GM12878 (cell line): ENCODE results near the gene CARHSP1. TPM values are rescaled to one million over a fixed set of nuclear protein-coding genes. Genes with fewer than 3 reads are reported as not detected.

ENCODE experiments used
- ATAC-seq: fragments of 200-7000 bp; cut with Tn5 transposase; 3 replicates; pipeline ENCODE4 v1.9.1; 2020; ENCODE audit warnings: mild to moderate bottlenecking, moderate library complexity
- BruUV-seq: library from RNA; stranded (reverse); fragments of 400-500 nt; replicated peaks from 2 replicates; lab custom pipeline; 2021; lab: Mats Ljungman, UMichigan
- CTCF ChIA-PET: fragments of 300-600 bp; sonication (Branson Sonifier 250); formaldehyde crosslinking; extraction: SDS; loops from one replicate; lab custom pipeline; 2021; ENCODE audit warnings: inconsistent platforms; lab: Yijun Ruan, JAX
- POLR2A ChIA-PET: fragments of 350-600 bp; formaldehyde crosslinking; extraction: SDS; loops from one replicate; lab custom pipeline; 2021; ENCODE audit warnings: inconsistent platforms; lab: Charles Lee
- RAD21 ChIA-PET: fragments of 300-600 bp; sonication (Branson Sonifier 250); formaldehyde crosslinking; loops from one replicate; lab custom pipeline; 2023; ENCODE audit warnings: antibody characterized with exemption; ENCODE audit not compliant: unreplicated experiment; lab: Charles Lee
- SMC1A ChIA-PET: fragments of 300-600 bp; sonication (Branson Sonifier 250); formaldehyde crosslinking; loops from one replicate; lab custom pipeline; 2023; ENCODE audit not compliant: unreplicated experiment, uncharacterized antibody; lab: Charles Lee
- DNase-seq: peaks from one replicate; pipeline ENCODE4 v3.0.0-alpha.2; 2011; ENCODE audit warnings: low read depth, low spot score
- FAIRE-seq: peaks from 3 replicates; lab custom pipeline; 2011; peaks lifted over from hg19 to GRCh38; lab: Jason Lieb, UNC
- H2AFZ ChIP-seq: 2 replicates; pipeline ENCODE4 v1.6.0; 2011; ENCODE audit warnings: low read depth, low read length, control low read depth; ENCODE audit not compliant: control insufficient read depth
- H3K27ac ChIP-seq: 2 replicates; pipeline ENCODE4 v1.5.1; 2011; ENCODE audit warnings: control low read depth; ENCODE audit not compliant: control insufficient read depth, insufficient read depth
- H3K27me3 ChIP-seq, 2 experiments: replicated peaks in 1 of 2; 2 replicates each; pipeline versions ENCODE4 v1.6.0 to v1.6.1; 2011; ENCODE audit warnings: low read length in 1 of 2; ENCODE audit not compliant: control insufficient read depth in 2 of 2, insufficient read depth in 2 of 2
- H3K36me3 ChIP-seq, 2 experiments: 2 replicates each; pipeline ENCODE4 v1.5.1; 2011; ENCODE audit warnings: low read length in 1 of 2; ENCODE audit not compliant: control insufficient read depth in 2 of 2, insufficient read depth in 2 of 2
- H3K4me1 ChIP-seq: 2 replicates; pipeline ENCODE4 v1.6.1; 2011; ENCODE audit warnings: mild to moderate bottlenecking, low read length, moderate library complexity, mixed read lengths; ENCODE audit not compliant: control insufficient read depth, insufficient read depth
- H3K4me2 ChIP-seq: 2 replicates; pipeline ENCODE4 v1.6.0; 2011; ENCODE audit warnings: control low read depth; ENCODE audit not compliant: control insufficient read depth, insufficient read depth
- H3K4me3 ChIP-seq: fragments of 200-600 bp; sonication (generic); 2 replicates; pipeline ENCODE4 v1.5.1; 2016
- H3K79me2 ChIP-seq: 2 replicates; pipeline ENCODE4 v1.6.0; 2011; ENCODE audit warnings: low read length; ENCODE audit not compliant: control insufficient read depth, insufficient read depth
- H3K9ac ChIP-seq: 2 replicates; pipeline ENCODE4 v1.8.0; 2011; ENCODE audit warnings: low read length, control low read depth, mixed read lengths; ENCODE audit not compliant: control insufficient read depth, insufficient read depth
- H3K9me3 ChIP-seq: replicated peaks from 3 replicates; pipeline ENCODE4 v1.5.1; 2011; ENCODE audit warnings: mild to moderate bottlenecking, low read length; ENCODE audit not compliant: control insufficient read depth, insufficient read depth
- H4K20me1 ChIP-seq: 2 replicates; pipeline ENCODE4 v1.6.0; 2011; ENCODE audit not compliant: control insufficient read depth, insufficient read depth
- POLR2A ChIP-seq: IDR thresholded peaks from 2 replicates; pipeline ENCODE4 v1.6.1; 2011; ENCODE audit warnings: low read depth, mild to moderate bottlenecking, low read length
- WGBS: methylation state at CpG from one replicate; pipeline ENCODE4 v1.1.6; 2016; ENCODE audit warnings: low lambda C conversion rate; ENCODE audit not compliant: insufficient replicate concordance, insufficient coverage; ENCODE audit errors: missing lambda C conversion rate; 5-methylcytosine and 5-hydroxymethylcytosine counted together
- in situ Hi-C: fragments of 300-500 bp; cut with MboI; formaldehyde crosslinking; loops from 9 replicates; pipeline ENCODE4 v1.14.3; 2018; ENCODE audit warnings: mixed read lengths
- intact Hi-C: fragments of 100-400 bp; cut with micrococcal nuclease; formaldehyde crosslinking; loops from one replicate; pipeline ENCODE4 v1.14.2; 2022; ENCODE audit not compliant: unreplicated experiment
- polyA plus RNA-seq, 11 experiments: library from polyadenylated mRNA; depleted of rRNA in 4 of 11; unstranded in 6 of 11; stranded (reverse) in 5 of 11; fragments of >200 nt; fragmentation: Nextera tagmentation in 4 of 11; fragmentation: Illumina TruSeq in 1 of 11; extraction: Ambion mirVana in 4 of 11; extraction: Trizol in 1 of 11; gene quantifications; 1 replicate in 1 of 11; 2 replicates in 10 of 11; pipeline versions ENCODE4 v1.2.1 to v1.2.3, GENCODE V29; 2011 to 2016; ENCODE audit warnings: inconsistent platforms in 2 of 11, missing spikeins in 2 of 11, low read depth in 1 of 11
- total RNA-seq, 4 experiments: library from RNA; depleted of rRNA in 3 of 4; stranded (reverse); fragments of >200 nt in 3 of 4; fragmentation: Illumina TruSeq in 1 of 4; extraction: Trizol in 1 of 4; gene quantifications; 2 replicates each; pipeline versions ENCODE4 v1.2.1 to v1.2.3, GENCODE V29; 2013 to 2021
- TF ChIP-seq, protein P1 (sequence below): fragments of 450-650 bp; IDR thresholded peaks from 2 replicates; pipeline ENCODE4 v1.6.1; 2017; ENCODE audit warnings: mild to moderate bottlenecking, moderate library complexity

Gene CARHSP1
- total and polyA plus RNA-seq, 10 of the 15 experiments (the other 5 are each of a cell fraction or from before 2014, with no cell fraction given): 5.5 to 112 (median 67.0) TPM

DNA sequence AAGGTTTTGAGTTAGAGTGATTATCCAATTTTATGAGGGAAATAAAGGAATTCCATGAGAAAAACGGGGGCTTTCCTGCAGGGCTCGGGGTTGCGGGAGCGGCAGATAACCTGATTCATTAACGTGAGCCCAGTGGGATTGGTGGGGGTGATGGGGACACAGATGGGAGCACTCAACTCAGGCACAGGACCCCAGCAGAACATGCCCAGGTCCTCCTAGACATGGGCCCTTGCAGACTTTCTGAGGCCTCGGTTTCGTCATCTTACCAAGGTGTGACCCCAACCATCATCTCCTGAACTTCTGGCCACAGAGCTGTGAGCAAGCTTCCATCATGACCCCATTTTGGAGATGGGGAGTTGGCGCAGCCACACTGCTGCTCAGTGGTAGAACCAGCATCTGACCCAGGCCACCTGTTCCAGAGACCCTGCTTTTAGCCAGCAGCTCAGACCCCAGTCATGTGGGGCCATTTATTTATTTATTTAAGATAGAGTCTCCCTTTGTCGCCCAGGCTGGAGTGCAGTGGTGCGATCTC, 22.3 kb downstream of the CARHSP1 start:
- CTCF ChIA-PET: no interaction called here
- WGBS: 93% methylated on average over 10 of the region's 10 CpGs
- Histone ChIP-seq H3K79me2 (no peaks in the 10 kb centered on the region), H3K4me1 (no peaks in the 10 kb centered on the region; the same call in 1 of the 2 replicates), H3K36me3 (peaks cover 34% of the 10 kb centered on the region in 2 experiments), H3K9me3 (no peaks in the 10 kb centered on the region), H3K9ac (no peak overlapping the region), H3K27me3 (no peaks in the 10 kb centered on the region), H2AFZ (no peak overlapping the region), H3K27ac (no peak overlapping the region), H3K4me2 (no peak overlapping the region), H3K4me3 (no peak overlapping the region), H4K20me1 (no peaks in the 10 kb centered on the region; the same call in none of the 2 replicates)
- BruUV-seq: no TSS peak
- ATAC-seq (no peak), DNase-seq (no peak), FAIRE-seq (no peak)
- intact Hi-C loops: no loop called here
- RAD21 ChIA-PET: no interaction called here
- in situ Hi-C loops: no loop called here
- POLR2A ChIA-PET: interaction anchor here (0.6 to 1.1 kb wide), 2 partner anchors 21 to 204 kb away, joined by 3 to 4 read pairs; no protein-coding TSS in a partner anchor
- SMC1A ChIA-PET: no interaction called here
- 0 out of 2 replicates have a peak, but pooled peaks have one; percentile 40 for TF ChIP-seq POLR2A
- TF ChIP-seq, protein P1, sequence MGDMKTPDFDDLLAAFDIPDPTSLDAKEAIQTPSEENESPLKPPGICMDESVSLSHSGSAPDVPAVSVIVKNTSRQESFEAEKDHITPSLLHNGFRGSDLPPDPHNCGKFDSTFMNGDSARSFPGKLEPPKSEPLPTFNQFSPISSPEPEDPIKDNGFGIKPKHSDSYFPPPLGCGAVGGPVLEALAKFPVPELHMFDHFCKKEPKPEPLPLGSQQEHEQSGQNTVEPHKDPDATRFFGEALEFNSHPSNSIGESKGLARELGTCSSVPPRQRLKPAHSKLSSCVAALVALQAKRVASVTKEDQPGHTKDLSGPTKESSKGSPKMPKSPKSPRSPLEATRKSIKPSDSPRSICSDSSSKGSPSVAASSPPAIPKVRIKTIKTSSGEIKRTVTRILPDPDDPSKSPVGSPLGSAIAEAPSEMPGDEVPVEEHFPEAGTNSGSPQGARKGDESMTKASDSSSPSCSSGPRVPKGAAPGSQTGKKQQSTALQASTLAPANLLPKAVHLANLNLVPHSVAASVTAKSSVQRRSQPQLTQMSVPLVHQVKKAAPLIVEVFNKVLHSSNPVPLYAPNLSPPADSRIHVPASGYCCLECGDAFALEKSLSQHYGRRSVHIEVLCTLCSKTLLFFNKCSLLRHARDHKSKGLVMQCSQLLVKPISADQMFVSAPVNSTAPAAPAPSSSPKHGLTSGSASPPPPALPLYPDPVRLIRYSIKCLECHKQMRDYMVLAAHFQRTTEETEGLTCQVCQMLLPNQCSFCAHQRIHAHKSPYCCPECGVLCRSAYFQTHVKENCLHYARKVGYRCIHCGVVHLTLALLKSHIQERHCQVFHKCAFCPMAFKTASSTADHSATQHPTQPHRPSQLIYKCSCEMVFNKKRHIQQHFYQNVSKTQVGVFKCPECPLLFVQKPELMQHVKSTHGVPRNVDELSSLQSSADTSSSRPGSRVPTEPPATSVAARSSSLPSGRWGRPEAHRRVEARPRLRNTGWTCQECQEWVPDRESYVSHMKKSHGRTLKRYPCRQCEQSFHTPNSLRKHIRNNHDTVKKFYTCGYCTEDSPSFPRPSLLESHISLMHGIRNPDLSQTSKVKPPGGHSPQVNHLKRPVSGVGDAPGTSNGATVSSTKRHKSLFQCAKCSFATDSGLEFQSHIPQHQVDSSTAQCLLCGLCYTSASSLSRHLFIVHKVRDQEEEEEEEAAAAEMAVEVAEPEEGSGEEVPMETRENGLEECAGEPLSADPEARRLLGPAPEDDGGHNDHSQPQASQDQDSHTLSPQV: no peak
